Measurements from ENCODE around the gene EPO. TPM values are rescaled to one million over a fixed set of nuclear protein-coding genes. Genes with fewer than 3 reads are reported as not detected.

The EPO gene
- total and polyA plus RNA-seq, 2 of the 8 experiments (the other 6 are each of a cell fraction or from before 2014, with no cell fraction given): 0.42 to 0.95 TPM

DNA sequence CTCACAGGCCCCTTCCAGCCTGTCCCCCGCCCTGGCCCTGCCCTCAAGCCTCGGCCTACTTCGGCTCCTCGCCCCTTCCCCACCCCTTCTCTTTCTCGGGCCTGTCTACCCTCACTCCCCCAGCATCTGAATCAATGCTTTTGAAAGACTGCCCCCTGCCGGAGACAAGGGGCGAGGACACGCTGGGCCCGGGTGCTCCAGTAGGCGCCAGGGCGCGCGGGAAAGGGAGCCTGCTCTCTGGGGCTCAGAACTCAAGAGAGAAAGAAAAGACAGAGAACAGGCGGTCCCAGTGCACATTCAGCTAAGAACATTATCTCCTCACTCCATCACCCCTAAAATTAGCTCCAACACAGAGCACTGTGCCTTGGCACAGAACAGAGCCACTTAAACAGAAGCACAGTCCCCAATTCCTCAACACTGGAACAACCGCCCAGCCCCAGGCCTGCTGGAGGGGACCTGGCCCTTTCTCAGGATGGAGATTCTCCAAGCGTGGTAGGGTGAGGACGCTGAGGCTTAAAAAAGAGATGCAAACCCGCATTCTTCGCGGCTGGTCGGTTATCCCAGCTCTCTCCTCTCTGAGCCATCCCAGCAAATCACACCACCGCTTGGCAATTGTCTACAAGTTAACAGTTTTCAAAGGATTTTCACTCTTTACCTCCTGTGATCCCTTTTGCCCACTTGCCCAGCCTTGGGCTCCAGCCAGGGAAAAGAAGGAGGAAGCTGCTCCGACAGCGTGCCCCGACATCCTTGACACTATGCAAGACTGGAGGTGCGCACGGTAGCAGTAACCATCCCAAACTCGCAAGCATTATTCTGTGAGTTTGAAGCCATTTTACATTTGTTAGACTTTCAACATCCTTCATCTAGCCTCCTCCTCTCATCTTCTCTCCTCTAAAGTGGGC is 28.3 kb upstream of the EPO start:
- no peak overlapping the region for H3K18ac ChIP-seq (ENCODE audit: extremely low read depth, low read length)
- CTCF ChIA-PET (ENCODE audit: partially characterized antibody): interaction anchor here (0.6 to 20.7 kb wide), 37 partner anchors 8 to 1018 kb away, joined by 3 to 254 read pairs (median 5); partner anchors contain the start of genes EPHB4, FBXO24, MOSPD3 and PCOLCE
- peak overlapping the region; percentile 83 to 88 for H3K4me2 ChIP-seq (ENCODE audit: insufficient read depth in 1 of 2, low read depth in 2 of 2, low read length in 2 of 2)
- DNase-seq (ENCODE audit: low read depth in 1 of 2, low spot score in 2 of 2): peak; percentile 54 to 96
- H2AK5ac ChIP-seq (ENCODE audit: low read depth, low read length): peak overlapping the region; percentile 20; the same call in 1 of the 2 replicates
- 28% methylated on average over 21 of the region's 28 CpGs; no CpG with 5 or more reads in 1 of the 2 experiments for WGBS, 2 experiments (ENCODE audit: extremely low coverage in 1 of 2, insufficient coverage in 1 of 2, insufficient read length in 1 of 2, insufficient replicate concordance in 2 of 2, low coverage in 1 of 2, low lambda C conversion rate in 2 of 2, missing lambda C conversion rate in 1 of 2)
- FAIRE-seq: peak; percentile 42
- H3K27ac ChIP-seq (ENCODE audit: low read depth, low read length): no peak overlapping the region
- H3K23me2 ChIP-seq (ENCODE audit: low read depth, low read length): peaks cover 15% of the 10 kb centered on the region
- peak overlapping the region; percentile 3 for H3K56ac ChIP-seq (replicated peaks; ENCODE audit: insufficient read length, low read depth, low read length)
- peaks cover 29 to 43% of the 10 kb centered on the region in 2 experiments for H4K20me1 ChIP-seq (replicated peaks in 1 of 2; ENCODE audit: control insufficient read depth in 1 of 2, insufficient read depth in 2 of 2, low read length in 2 of 2)
- H4K8ac ChIP-seq (ENCODE audit: extremely low read depth, insufficient read depth, low read length): no peak overlapping the region
- H3K36me3 ChIP-seq (ENCODE audit: control insufficient read depth in 2 of 4, insufficient read depth in 4 of 4, low read length in 3 of 4): peaks cover 6 to 26% (median 18%) of the 10 kb centered on the region in 4 experiments
- H2BK15ac ChIP-seq (ENCODE audit: low read length): no peak overlapping the region; the same call in 1 of the 2 replicates
- peak overlapping the region; percentile 41 to 86 (median 66); a peak in 6 of 7 replicates for H3K9ac ChIP-seq (replicated peaks in 1 of 4; ENCODE audit: extremely low read depth in 1 of 4, low read depth in 3 of 4, low read length in 3 of 4)
- H3K27me3 ChIP-seq (replicated peaks in 1 of 4; ENCODE audit: control insufficient read depth in 3 of 4, extremely low read depth in 1 of 4, insufficient read depth in 3 of 4, low read length in 3 of 4): no peaks in the 10 kb centered on the region
- H3K14ac ChIP-seq (ENCODE audit: insufficient read length): no peak overlapping the region
- H2AFZ ChIP-seq (ENCODE audit: low read length): no peak overlapping the region
- peak overlapping the region; percentile 82 to 95 (median 90) for H3K4me3 ChIP-seq (ENCODE audit: extremely low read depth in 1 of 4, insufficient read depth in 2 of 4, low read depth in 3 of 4, low read length in 4 of 4)
- peak overlapping the region; percentile 60; the same call in 1 of the 2 replicates for H2BK12ac ChIP-seq (ENCODE audit: low read depth, low read length)
- H3K79me1 ChIP-seq (ENCODE audit: low read depth, low read length): peaks cover 14% of the 10 kb centered on the region
- no peak overlapping the region for H2BK120ac ChIP-seq (replicated peaks; ENCODE audit: low read depth, low read length)
- H4K91ac ChIP-seq (replicated peaks; ENCODE audit: insufficient read length, low read length): no peak overlapping the region
- POLR2A ChIA-PET (ENCODE audit: partially characterized antibody): interaction anchor here (0.6 to 14.3 kb wide), 18 partner anchors 13 to 262 kb away, joined by 3 to 257 read pairs (median 4); partner anchors contain the start of genes FBXO24, LRCH4, MEPCE and MOSPD3
- H3K9me3 ChIP-seq (ENCODE audit: insufficient read depth in 2 of 2, low read depth in 1 of 2, low read length in 1 of 2): no peaks in the 10 kb centered on the region
- no peak overlapping the region for H2BK20ac ChIP-seq (ENCODE audit: low read length)
- H3K4ac ChIP-seq (replicated peaks; ENCODE audit: insufficient read length, low read depth, low read length): peak overlapping the region; percentile 91
- no peak overlapping the region for H3K23ac ChIP-seq (ENCODE audit: insufficient read length)
- H4K5ac ChIP-seq (ENCODE audit: insufficient read length, low read depth, low read length): peak overlapping the region; percentile 11
- H2BK5ac ChIP-seq (ENCODE audit: low read depth, low read length): 0 out of 2 replicates have a peak overlapping the region, but pooled peaks have one; percentile 66
- peaks cover 19 to 60% of the 10 kb centered on the region in 2 experiments for H3K79me2 ChIP-seq (ENCODE audit: control insufficient read depth in 1 of 2, insufficient read depth in 2 of 2, low read length in 2 of 2)
- H3K4me1 ChIP-seq (replicated peaks in 1 of 4; ENCODE audit: control insufficient read depth in 3 of 4, insufficient read depth in 4 of 4, low read length in 3 of 4): peaks cover 6 to 20% (median 12%) of the 10 kb centered on the region in 4 experiments
- TF ChIP-seq POLR2A (IDR thresholded peaks at IDR 0.05; ENCODE audit: control extremely low read depth in 1 of 2, low read depth in 2 of 2, low read length in 2 of 2) (peak in 1 of 2 experiments; percentile 66; a peak in 1 of 3 replicates), TAF1 (IDR thresholded peaks at IDR 0.05; ENCODE audit: low read depth, low read length) (peak; percentile 69), SP1 (IDR thresholded peaks at IDR 0.05; ENCODE audit: low read depth, low read length) (no peak), RNF2 (IDR thresholded peaks at IDR 0.05; ENCODE audit: borderline replicate concordance, low read depth, low read length, missing control alignments, poor library complexity, severe bottlenecking) (no peak), TCF12 (IDR thresholded peaks at IDR 0.05; ENCODE audit: low read depth, low read length) (no peak), TEAD4 (IDR thresholded peaks at IDR 0.05; ENCODE audit: low read depth, low read length) (no peak), HDAC2 (IDR thresholded peaks at IDR 0.05; ENCODE audit: borderline replicate concordance in 1 of 2, low read depth in 2 of 2, low read length in 2 of 2) (no peak), KDM4A (IDR thresholded peaks at IDR 0.05; ENCODE audit: low read depth, low read length, severe bottlenecking) (no peak), RAD21 (IDR thresholded peaks at IDR 0.05 in 1 of 2, conservative IDR thresholded peaks at IDR 0.05 in 1 of 2; ENCODE audit: low read depth in 2 of 2, low read length in 2 of 2) (peak; percentile 66 to 80), CREB1 (IDR thresholded peaks at IDR 0.05) (peak; percentile 64)

Data from H1 (cell line).